H9 (cell line): ENCODE measurements around the gene LHPP. TPM values are rescaled to one million over a fixed set of nuclear protein-coding genes. Genes with fewer than 3 reads are reported as not detected.

Experiments
- DNase-seq: peaks from one replicate; pipeline ENCODE4 v3.0.0-alpha.2; 2017
- H2AFZ ChIP-seq: one replicate; pipeline ENCODE4 v1.6.1; 2013; ENCODE audit warnings: mild to moderate bottlenecking, low read length, control low read depth, moderate library complexity
- H2AK5ac ChIP-seq: 2 replicates; pipeline ENCODE4 v1.6.1; 2013; ENCODE audit warnings: low read length, control low read depth, mixed read lengths; ENCODE audit not compliant: insufficient read length
- H2BK120ac ChIP-seq: one replicate; pipeline ENCODE4 v1.6.1; 2013; ENCODE audit warnings: low read depth, mild to moderate bottlenecking, low read length, control low read depth, inconsistent platforms; ENCODE audit not compliant: poor library complexity, severe bottlenecking
- H2BK12ac ChIP-seq: 2 replicates; pipeline ENCODE4 v1.6.1; 2013; ENCODE audit warnings: low read length, control low read depth, mixed read lengths, low read depth; ENCODE audit not compliant: insufficient read length
- H2BK15ac ChIP-seq: 2 replicates; pipeline ENCODE4 v1.6.1; 2013; ENCODE audit warnings: low read depth, low read length, control low read depth
- H2BK20ac ChIP-seq: one replicate; pipeline ENCODE4 v1.6.1; 2013; ENCODE audit warnings: low read depth, mild to moderate bottlenecking, low read length, control low read depth, inconsistent platforms; ENCODE audit not compliant: poor library complexity, severe bottlenecking
- H2BK5ac ChIP-seq: 2 replicates; pipeline ENCODE4 v1.6.1; 2013; ENCODE audit warnings: low read length, control low read depth, mixed read lengths; ENCODE audit not compliant: insufficient read length
- H3K14ac ChIP-seq: 2 replicates; pipeline ENCODE4 v1.6.1; 2013; ENCODE audit warnings: low read length, control low read depth; ENCODE audit not compliant: insufficient read depth
- H3K18ac ChIP-seq: 2 replicates; pipeline ENCODE4 v1.6.1; 2013; ENCODE audit warnings: low read depth, mild to moderate bottlenecking, mixed read lengths, low read length, control low read depth; ENCODE audit not compliant: insufficient read length
- H3K23ac ChIP-seq: 2 replicates; pipeline ENCODE4 v1.6.1; 2013; ENCODE audit warnings: low read length, control low read depth, mixed read lengths, low read depth; ENCODE audit not compliant: insufficient read length
- H3K23me2 ChIP-seq: 2 replicates; pipeline ENCODE4 v1.6.1; 2013; ENCODE audit warnings: low read depth, mild to moderate bottlenecking, mixed read lengths, low read length, control low read depth; ENCODE audit not compliant: insufficient read length, poor library complexity, severe bottlenecking
- H3K27ac ChIP-seq: 2 replicates; pipeline ENCODE4 v1.5.1; 2013; ENCODE audit warnings: low read length, control low read depth, mixed read lengths, low read depth; ENCODE audit not compliant: insufficient read length
- H3K27me3 ChIP-seq: 2 replicates; pipeline ENCODE4 v1.6.1; 2013; ENCODE audit warnings: low read length, control low read depth, inconsistent platforms; ENCODE audit not compliant: insufficient read depth
- H3K4ac ChIP-seq: 2 replicates; pipeline ENCODE4 v1.6.1; 2013; ENCODE audit warnings: low read depth, mild to moderate bottlenecking, control low read depth, inconsistent platforms, low read length, moderate library complexity
- H3K4me1 ChIP-seq: 2 replicates; pipeline ENCODE4 v1.6.1; 2013; ENCODE audit warnings: low read length, control low read depth, inconsistent platforms; ENCODE audit not compliant: insufficient read depth
- H3K4me2 ChIP-seq: 2 replicates; pipeline ENCODE4 v1.6.1; 2013; ENCODE audit warnings: low read length, control low read depth, mixed read lengths; ENCODE audit not compliant: insufficient read length, insufficient read depth
- H3K56ac ChIP-seq: 2 replicates; pipeline ENCODE4 v1.6.1; 2013; ENCODE audit warnings: low read depth, mild to moderate bottlenecking, mixed read lengths, low read length, control low read depth; ENCODE audit not compliant: insufficient read length
- H3K79me1 ChIP-seq: 2 replicates; pipeline ENCODE4 v1.6.1; 2013; ENCODE audit warnings: low read depth, mild to moderate bottlenecking, moderate library complexity, low read length, control low read depth, inconsistent platforms; ENCODE audit not compliant: insufficient read depth, poor library complexity, severe bottlenecking
- H3K79me2 ChIP-seq: 2 replicates; pipeline ENCODE4 v1.6.1; 2013; ENCODE audit warnings: low read length, control low read depth, inconsistent platforms; ENCODE audit not compliant: insufficient read depth
- H3K9ac ChIP-seq: 2 replicates; pipeline ENCODE4 v1.6.1; 2013; ENCODE audit warnings: low read length, control low read depth, mixed read lengths; ENCODE audit not compliant: insufficient read length; ENCODE audit errors: extremely low read depth
- H3K9me3 ChIP-seq: one replicate; pipeline ENCODE4 v1.6.1; 2013; ENCODE audit warnings: low read depth, low read length, inconsistent platforms; ENCODE audit not compliant: control insufficient read depth
- H3T11ph ChIP-seq: one replicate; pipeline ENCODE4 v1.6.1; 2013; ENCODE audit warnings: mild to moderate bottlenecking, low read length, control low read depth, inconsistent platforms
- H4K20me1 ChIP-seq: one replicate; pipeline ENCODE4 v1.6.1; 2013; ENCODE audit not compliant: control insufficient read depth, insufficient read length, insufficient read depth
- H4K5ac ChIP-seq: 2 replicates; pipeline ENCODE4 v1.6.1; 2013; ENCODE audit warnings: low read depth, mild to moderate bottlenecking, mixed read lengths, low read length, control low read depth; ENCODE audit not compliant: insufficient read length
- H4K8ac ChIP-seq: replicated peaks from 2 replicates; pipeline ENCODE4 v1.6.1; 2013; ENCODE audit warnings: low read length, control low read depth, mixed read lengths, low read depth; ENCODE audit not compliant: insufficient read length
- H4K91ac ChIP-seq: 2 replicates; pipeline ENCODE4 v1.6.1; 2013; ENCODE audit warnings: low read depth, mild to moderate bottlenecking, moderate library complexity, mixed read lengths, low read length, control low read depth; ENCODE audit not compliant: insufficient read length
- H3K27ac Mint-ChIP-seq, 3 experiments: 2 replicates in 2 of 3; 3 replicates in 1 of 3; pipeline ENCODE4 v1.8.0; 2020 to 2021; ENCODE audit warnings: mixed read lengths in 3 of 3, mild to moderate bottlenecking in 1 of 3, moderate library complexity in 1 of 3
- H3K27me3 Mint-ChIP-seq: 2 replicates; pipeline ENCODE4 v1.8.0; 2021; ENCODE audit warnings: low read depth, mild to moderate bottlenecking, moderate library complexity, mixed read lengths
- H3K36me3 Mint-ChIP-seq, 3 experiments: 2 replicates in 2 of 3; 3 replicates in 1 of 3; pipeline ENCODE4 v1.8.0; 2020 to 2021; ENCODE audit warnings: low read depth in 3 of 3, mixed read lengths in 3 of 3; ENCODE audit not compliant: insufficient read depth in 1 of 3
- H3K4me1 Mint-ChIP-seq, 2 experiments: 2 replicates each; pipeline ENCODE4 v1.8.0; 2020; ENCODE audit warnings: mixed read lengths in 2 of 2
- H3K4me3 Mint-ChIP-seq, 2 experiments: 2 replicates in 1 of 2; 3 replicates in 1 of 2; pipeline ENCODE4 v1.8.0; 2020 to 2021; ENCODE audit warnings: mild to moderate bottlenecking in 2 of 2, mixed read lengths in 2 of 2, moderate library complexity in 1 of 2
- H3K9me3 Mint-ChIP-seq, 2 experiments: 2 replicates in 1 of 2; 3 replicates in 1 of 2; pipeline ENCODE4 v1.8.0; 2020; ENCODE audit warnings: mild to moderate bottlenecking in 2 of 2, mixed read lengths in 2 of 2, moderate library complexity in 1 of 2
- WGBS: extraction: QIAGEN DNeasy Blood & Tissue Kit; methylation state at CpG from one replicate; pipeline ENCODE4 v1.1.7; 2013; ENCODE audit warnings: missing lambda C conversion rate, low lambda C conversion rate, mixed read lengths; ENCODE audit not compliant: insufficient read length; ENCODE audit errors: extremely low coverage; 5-methylcytosine and 5-hydroxymethylcytosine counted together
- total RNA-seq: library from RNA; stranded (reverse); gene quantifications from 2 replicates; pipeline ENCODE4 v1.2.1, GENCODE V29; 2021
- TF ChIP-seq, protein P1 (sequence below): fragments of 200-600 bp; sonication (generic); conservative IDR thresholded peaks from 3 replicates; pipeline ENCODE4 v1.8.0; 2021; ENCODE audit warnings: antibody characterized with exemption, mild to moderate bottlenecking

Gene LHPP
- total RNA-seq, 1 experiment from 2014 or later: 29.6 TPM

DNA sequence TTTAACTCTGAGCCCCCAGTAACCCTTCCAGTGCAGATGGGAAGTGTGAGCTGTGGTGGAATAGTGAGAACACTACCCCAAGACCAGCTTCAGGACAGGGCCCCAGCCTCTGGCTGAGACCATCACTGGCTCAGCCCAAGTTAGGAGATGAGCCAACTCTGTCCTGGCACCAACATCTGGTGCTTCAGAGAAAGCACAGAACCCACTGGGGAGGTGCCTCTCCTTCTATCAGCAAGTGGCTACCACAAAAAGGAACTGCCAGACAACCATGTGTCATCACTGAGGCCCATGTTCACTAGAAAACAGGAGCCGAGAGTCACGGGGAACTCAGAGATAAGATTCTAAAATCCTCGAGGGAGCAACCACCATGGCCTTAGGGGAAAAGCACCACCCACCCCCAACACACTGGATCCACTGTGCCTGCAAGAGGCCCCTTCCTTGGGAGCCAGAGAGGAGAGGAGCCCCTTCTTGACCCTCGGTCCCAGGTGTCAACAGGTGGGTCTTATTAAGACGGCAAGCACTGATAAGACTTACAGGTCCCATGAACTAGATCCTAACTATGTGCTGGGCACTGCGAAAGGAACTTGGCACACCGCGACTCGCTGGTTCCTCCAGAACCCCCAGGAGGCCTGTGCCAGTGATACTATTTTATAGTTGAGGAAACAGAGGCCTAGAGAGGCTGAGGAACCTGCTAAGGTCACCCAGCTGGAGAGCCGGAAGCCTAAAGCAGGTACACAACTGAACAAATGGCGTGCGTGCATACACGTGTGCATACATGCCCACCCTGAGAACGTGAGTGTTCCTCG is 179.9 kb downstream of the LHPP start:
- Histone ChIP-seq H3K56ac (no peak overlapping the region), H2BK20ac (no peak overlapping the region), H3T11ph (no peak overlapping the region), H2AK5ac (no peak overlapping the region), H2BK15ac (no peak overlapping the region), H3K4me1 (no peaks in the 10 kb centered on the region), H4K20me1 (no peaks in the 10 kb centered on the region), H2AFZ (no peak overlapping the region), H3K9ac (no peak overlapping the region), H3K14ac (no peak overlapping the region), H2BK5ac (no peak overlapping the region), H3K79me2 (0 out of 2 replicates have a peak, but pooled peaks cover 3% of the 10 kb centered on the region), H3K4me2 (no peak overlapping the region), H3K79me1 (no peaks in the 10 kb centered on the region), H3K18ac (no peak overlapping the region), H3K23me2 (no peaks in the 10 kb centered on the region), H2BK120ac (no peak overlapping the region), H4K5ac (no peak overlapping the region), H4K8ac (no peak overlapping the region), H3K4ac (no peak overlapping the region), H3K23ac (no peak overlapping the region), H3K9me3 (no peaks in the 10 kb centered on the region), H4K91ac (no peak overlapping the region), H3K27me3 (no peaks in the 10 kb centered on the region), H3K27ac (no peak overlapping the region), H2BK12ac (no peak overlapping the region)
- peak overlapping the region in 1 of 3 experiments; percentile 62; a peak in 2 of 7 replicates for H3K27ac Mint-ChIP-seq
- no peak for DNase-seq
- no peaks in the 10 kb centered on the region; a peak in 2 of 7 replicates for H3K36me3 Mint-ChIP-seq
- H3K9me3 Mint-ChIP-seq: no peaks in the 10 kb centered on the region
- H3K4me1 Mint-ChIP-seq: peaks cover 3 to 11% of the 10 kb centered on the region in 2 experiments; a peak in 3 of 4 replicates
- H3K4me3 Mint-ChIP-seq: no peak overlapping the region
- TF ChIP-seq, protein P1, sequence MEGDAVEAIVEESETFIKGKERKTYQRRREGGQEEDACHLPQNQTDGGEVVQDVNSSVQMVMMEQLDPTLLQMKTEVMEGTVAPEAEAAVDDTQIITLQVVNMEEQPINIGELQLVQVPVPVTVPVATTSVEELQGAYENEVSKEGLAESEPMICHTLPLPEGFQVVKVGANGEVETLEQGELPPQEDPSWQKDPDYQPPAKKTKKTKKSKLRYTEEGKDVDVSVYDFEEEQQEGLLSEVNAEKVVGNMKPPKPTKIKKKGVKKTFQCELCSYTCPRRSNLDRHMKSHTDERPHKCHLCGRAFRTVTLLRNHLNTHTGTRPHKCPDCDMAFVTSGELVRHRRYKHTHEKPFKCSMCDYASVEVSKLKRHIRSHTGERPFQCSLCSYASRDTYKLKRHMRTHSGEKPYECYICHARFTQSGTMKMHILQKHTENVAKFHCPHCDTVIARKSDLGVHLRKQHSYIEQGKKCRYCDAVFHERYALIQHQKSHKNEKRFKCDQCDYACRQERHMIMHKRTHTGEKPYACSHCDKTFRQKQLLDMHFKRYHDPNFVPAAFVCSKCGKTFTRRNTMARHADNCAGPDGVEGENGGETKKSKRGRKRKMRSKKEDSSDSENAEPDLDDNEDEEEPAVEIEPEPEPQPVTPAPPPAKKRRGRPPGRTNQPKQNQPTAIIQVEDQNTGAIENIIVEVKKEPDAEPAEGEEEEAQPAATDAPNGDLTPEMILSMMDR: no peak
- no peaks in the 10 kb centered on the region for H3K27me3 Mint-ChIP-seq
- no CpG with 5 or more reads among the region's 15 CpGs for WGBS
